ENCODE results near the gene NBL1. TPM values are rescaled to one million over a fixed set of nuclear protein-coding genes. Genes with fewer than 3 reads are reported as not detected.

NBL1 gene
- total and polyA plus RNA-seq, 4 donors: 62.1 to 427 (median 127) TPM

DNA sequence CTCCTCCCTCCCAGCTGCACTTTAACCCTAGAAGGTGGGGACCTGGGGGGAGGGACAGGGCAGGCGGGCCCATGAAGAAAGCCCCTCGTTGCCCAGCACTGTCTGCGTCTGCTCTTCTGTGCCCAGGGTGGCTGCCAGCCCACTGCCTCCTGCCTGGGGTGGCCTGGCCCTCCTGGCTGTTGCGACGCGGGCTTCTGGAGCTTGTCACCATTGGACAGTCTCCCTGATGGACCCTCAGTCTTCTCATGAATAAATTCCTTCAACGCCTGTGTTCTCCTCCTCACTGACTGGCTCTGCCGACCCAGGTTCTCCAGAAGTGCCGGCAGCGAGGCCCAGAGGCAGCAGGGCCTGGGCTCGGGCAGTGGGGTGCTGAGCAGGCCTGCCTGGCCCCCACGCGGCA, 14.1 kb downstream of the NBL1 start:
- WGBS (ENCODE audit: insufficient coverage): 84% methylated on average over 13 of the region's 13 CpGs

DNA sequence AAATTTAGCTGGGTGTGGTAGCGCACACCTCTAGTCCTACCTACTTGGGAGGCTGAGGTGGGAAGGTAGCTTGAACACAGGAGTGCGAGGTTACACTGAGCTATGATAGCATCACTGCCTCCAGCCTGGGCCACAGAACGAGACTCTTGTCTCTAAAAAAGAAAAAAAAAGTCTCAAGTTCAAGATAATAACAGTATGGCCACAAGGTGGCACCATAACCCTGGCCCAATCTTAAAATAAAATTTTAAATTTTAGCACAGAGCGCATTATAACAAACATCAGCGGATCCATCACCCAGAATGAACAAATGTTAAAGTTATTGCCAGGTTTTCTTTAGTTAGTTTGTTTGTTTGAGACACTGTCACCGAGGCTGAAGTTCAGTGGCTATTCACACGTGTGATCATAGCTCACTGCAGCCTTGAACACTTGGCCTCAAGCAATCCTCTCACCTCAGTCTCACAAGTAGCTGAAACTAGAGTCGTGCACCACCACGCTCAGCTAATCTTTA, 17.7 kb downstream of the NBL1 start:
- WGBS (ENCODE audit: insufficient coverage): 44% methylated on average over 3 of the region's 9 CpGs
- Histone ChIP-seq H3K27me3 (ENCODE audit: control insufficient read depth, insufficient read depth, low read length) (peaks cover 33% of the 10 kb centered on the region), H3K36me3 (ENCODE audit: control insufficient read depth, insufficient read depth, low read length) (peaks cover 18% of the 10 kb centered on the region), H3K27ac (ENCODE audit: low read depth, low read length) (no peak overlapping the region), H3K4me3 (ENCODE audit: low read depth, low read length) (no peak overlapping the region), H3K4me1 (ENCODE audit: control insufficient read depth, insufficient read depth, low read length) (peaks cover 40% of the 10 kb centered on the region), H3K9me3 (ENCODE audit: control insufficient read depth, insufficient read depth, low read length) (no peaks in the 10 kb centered on the region)
- DNase-seq (ENCODE audit: low read depth in 4 of 6, low spot score in 6 of 6): peak in 3 of 6 donors; percentile 52 to 90 (median 81)

More for the DNA sequence above, 14.1 kb downstream of the NBL1 start:
- no peaks in the 10 kb centered on the region for H3K9me3 ChIP-seq (ENCODE audit: control insufficient read depth, insufficient read depth, low read length)
- DNase-seq (ENCODE audit: low read depth in 4 of 6, low spot score in 6 of 6): no peak
- peaks cover 35% of the 10 kb centered on the region for H3K4me1 ChIP-seq (ENCODE audit: control insufficient read depth, insufficient read depth, low read length)
- H3K27me3 ChIP-seq (ENCODE audit: control insufficient read depth, insufficient read depth, low read length): peaks cover 5% of the 10 kb centered on the region
- H3K27ac ChIP-seq (ENCODE audit: low read depth, low read length): no peak overlapping the region
- no peak overlapping the region for H3K4me3 ChIP-seq (ENCODE audit: low read depth, low read length)
- H3K36me3 ChIP-seq (ENCODE audit: control insufficient read depth, insufficient read depth, low read length): peaks cover 34% of the 10 kb centered on the region

GRCh38 chr1:19662313-19662712, 18.2 kb downstream of the NBL1 start:
- Histone ChIP-seq H3K9me3 (ENCODE audit: control insufficient read depth, insufficient read depth, low read length) (no peaks in the 10 kb centered on the region), H3K4me3 (ENCODE audit: low read depth, low read length) (no peak overlapping the region), H3K36me3 (ENCODE audit: control insufficient read depth, insufficient read depth, low read length) (peaks cover 15% of the 10 kb centered on the region), H3K27ac (ENCODE audit: low read depth, low read length) (no peak overlapping the region), H3K4me1 (ENCODE audit: control insufficient read depth, insufficient read depth, low read length) (peaks cover 35% of the 10 kb centered on the region), H3K27me3 (ENCODE audit: control insufficient read depth, insufficient read depth, low read length) (peaks cover 33% of the 10 kb centered on the region)
- DNase-seq (ENCODE audit: low read depth in 4 of 6, low spot score in 6 of 6): no peak
- 55% methylated on average over 2 of the region's 3 CpGs for WGBS (ENCODE audit: insufficient coverage)

DNA sequence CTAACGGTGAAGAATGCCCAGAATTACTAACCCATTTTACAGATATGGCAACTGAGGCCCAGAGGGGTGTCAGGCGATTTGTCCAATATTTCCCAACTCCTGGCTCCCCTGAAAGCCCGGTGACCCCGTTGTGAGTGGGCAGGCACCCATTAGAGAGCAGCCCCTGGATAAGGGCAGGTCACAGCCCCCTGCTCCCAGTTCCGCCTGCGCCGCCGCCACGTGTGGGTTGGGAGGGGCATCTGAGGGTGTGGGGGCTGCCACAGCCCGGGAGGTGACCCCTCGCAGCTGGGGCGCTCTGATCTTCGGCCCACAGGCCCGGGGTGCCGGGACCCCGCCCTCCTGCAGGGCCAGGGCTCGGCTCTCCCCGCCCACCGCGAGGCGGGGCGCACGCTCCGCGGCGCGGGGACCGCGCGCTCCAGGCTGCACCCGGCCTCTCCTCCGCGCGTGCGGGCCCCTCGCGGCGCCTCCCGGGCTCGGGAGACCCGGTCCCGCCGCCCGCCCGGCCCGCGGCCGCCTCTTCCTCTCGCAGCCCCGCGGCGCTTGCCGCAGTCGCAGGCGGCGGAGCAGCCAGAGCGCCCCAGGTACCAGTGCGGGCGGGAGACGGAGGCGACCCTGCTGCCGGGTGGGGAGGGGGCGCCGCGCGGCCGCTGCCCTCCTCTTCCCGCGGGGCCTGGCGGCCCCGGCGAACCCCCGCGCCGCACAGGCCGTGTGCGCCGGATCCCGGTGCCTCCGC, 20.5 kb downstream of the NBL1 start, which contains the start of gene HTR6:
HTR6 (plus strand) TSS at position 423 of the 733 bp plus-strand sequence. CDS start 879 bp downstream, outside the sequence.
- Histone ChIP-seq H3K36me3 (ENCODE audit: control insufficient read depth, insufficient read depth, low read length) (no peaks in the 10 kb centered on the region), H3K4me3 (ENCODE audit: low read depth, low read length) (peak within 1 kb of the TSS; percentile 12), H3K4me1 (ENCODE audit: control insufficient read depth, insufficient read depth, low read length) (peaks cover 22% of the 10 kb centered on the region), H3K9me3 (ENCODE audit: control insufficient read depth, insufficient read depth, low read length) (no peaks in the 10 kb centered on the region), H3K27me3 (ENCODE audit: control insufficient read depth, insufficient read depth, low read length) (peaks cover 33% of the 10 kb centered on the region), H3K27ac (ENCODE audit: low read depth, low read length) (no peak within 1 kb of the TSS)
- WGBS (ENCODE audit: insufficient coverage): 2% methylated on average over 80 of the region's 80 CpGs
- DNase-seq (ENCODE audit: low read depth in 4 of 6, low spot score in 6 of 6): peak in 1 of 6 donors; percentile 44

DNA sequence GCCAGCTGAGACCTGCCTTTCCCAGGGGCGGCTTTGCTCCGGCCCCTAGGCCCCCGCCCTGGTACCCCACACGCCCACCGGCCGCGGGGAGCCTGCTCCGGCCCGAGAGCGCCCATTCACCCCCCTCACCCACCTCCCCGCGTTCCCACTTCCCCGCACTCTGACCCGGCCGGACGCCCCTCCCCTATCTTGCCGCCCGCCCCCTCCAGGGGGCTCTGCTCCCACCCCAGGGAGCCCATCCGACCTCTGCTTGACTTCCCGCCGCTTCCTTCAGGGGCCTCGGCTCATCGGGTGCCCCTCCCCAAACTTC, 21.0 kb downstream of the NBL1 start:
- peaks cover 33% of the 10 kb centered on the region for H3K27me3 ChIP-seq (ENCODE audit: control insufficient read depth, insufficient read depth, low read length)
- H3K9me3 ChIP-seq (ENCODE audit: control insufficient read depth, insufficient read depth, low read length): no peaks in the 10 kb centered on the region
- 1% methylated on average over 21 of the region's 23 CpGs for WGBS (ENCODE audit: insufficient coverage)
- no peak overlapping the region for H3K27ac ChIP-seq (ENCODE audit: low read depth, low read length)
- no peak for DNase-seq (ENCODE audit: low read depth in 4 of 6, low spot score in 6 of 6)
- H3K4me3 ChIP-seq (ENCODE audit: low read depth, low read length): no peak overlapping the region
- peaks cover 17% of the 10 kb centered on the region for H3K4me1 ChIP-seq (ENCODE audit: control insufficient read depth, insufficient read depth, low read length)
- no peaks in the 10 kb centered on the region for H3K36me3 ChIP-seq (ENCODE audit: control insufficient read depth, insufficient read depth, low read length)

GRCh38 chr1:19665496-19666465, 21.7 kb downstream of the NBL1 start:
- DNase-seq (ENCODE audit: low read depth in 4 of 6, low spot score in 6 of 6): no peak
- Histone ChIP-seq H3K9me3 (ENCODE audit: control insufficient read depth, insufficient read depth, low read length) (no peaks in the 10 kb centered on the region), H3K27me3 (ENCODE audit: control insufficient read depth, insufficient read depth, low read length) (peaks cover 33% of the 10 kb centered on the region), H3K4me3 (ENCODE audit: low read depth, low read length) (no peak overlapping the region), H3K36me3 (ENCODE audit: control insufficient read depth, insufficient read depth, low read length) (no peaks in the 10 kb centered on the region), H3K4me1 (ENCODE audit: control insufficient read depth, insufficient read depth, low read length) (peaks cover 17% of the 10 kb centered on the region), H3K27ac (ENCODE audit: low read depth, low read length) (no peak overlapping the region)
- WGBS (ENCODE audit: insufficient coverage): 13% methylated on average over 82 of the region's 84 CpGs

GRCh38 chr1:19668888-19669287, 24.8 kb downstream of the NBL1 start:
- no peak overlapping the region for H3K4me3 ChIP-seq (ENCODE audit: low read depth, low read length)
- no peaks in the 10 kb centered on the region for H3K36me3 ChIP-seq (ENCODE audit: control insufficient read depth, insufficient read depth, low read length)
- no peaks in the 10 kb centered on the region for H3K9me3 ChIP-seq (ENCODE audit: control insufficient read depth, insufficient read depth, low read length)
- DNase-seq (ENCODE audit: low read depth in 4 of 6, low spot score in 6 of 6): no peak
- WGBS (ENCODE audit: insufficient coverage): 100% methylated on average over 2 of the region's 8 CpGs
- H3K27ac ChIP-seq (ENCODE audit: low read depth, low read length): no peak overlapping the region
- H3K4me1 ChIP-seq (ENCODE audit: control insufficient read depth, insufficient read depth, low read length): peaks cover 17% of the 10 kb centered on the region
- peaks cover 29% of the 10 kb centered on the region for H3K27me3 ChIP-seq (ENCODE audit: control insufficient read depth, insufficient read depth, low read length)

- H3K9me3 ChIP-seq (ENCODE audit: control insufficient read depth, insufficient read depth, low read length): no peaks in the 10 kb centered on the region
- H3K4me3 ChIP-seq (ENCODE audit: low read depth, low read length): no peak overlapping the region
- DNase-seq (ENCODE audit: low read depth in 4 of 6, low spot score in 6 of 6): no peak
- H3K36me3 ChIP-seq (ENCODE audit: control insufficient read depth, insufficient read depth, low read length): no peaks in the 10 kb centered on the region
- H3K27me3 ChIP-seq (ENCODE audit: control insufficient read depth, insufficient read depth, low read length): peaks cover 14% of the 10 kb centered on the region
- 90% methylated on average over 2 of the region's 4 CpGs for WGBS (ENCODE audit: insufficient coverage)
- H3K27ac ChIP-seq (ENCODE audit: low read depth, low read length): no peak overlapping the region
- H3K4me1 ChIP-seq (ENCODE audit: control insufficient read depth, insufficient read depth, low read length): peaks cover 5% of the 10 kb centered on the region
Observed at GRCh38 chr1:19670787-19671186, 26.7 kb downstream of the NBL1 start.

DNA sequence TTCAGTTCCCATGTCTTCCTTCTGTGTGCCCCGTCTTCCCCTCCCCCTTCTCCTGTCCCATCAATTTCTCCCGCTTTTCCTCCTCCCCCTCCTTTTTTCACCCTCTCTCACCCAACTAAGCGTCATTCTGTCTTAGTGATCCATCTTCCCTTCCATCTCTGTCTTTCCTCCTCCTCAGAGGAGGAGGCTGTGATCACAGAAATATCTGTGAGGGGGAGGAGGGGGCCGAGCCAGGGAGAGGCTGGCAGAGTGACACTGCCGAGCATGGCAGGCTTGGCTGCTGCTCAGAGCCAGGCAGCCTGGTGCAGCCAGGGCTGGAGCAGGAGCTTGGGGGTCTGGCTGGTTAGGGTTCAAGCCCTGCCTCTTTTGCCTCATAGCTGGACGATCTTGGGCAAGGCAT, 28.1 kb downstream of the NBL1 start:
- no peak overlapping the region for H3K27ac ChIP-seq (ENCODE audit: low read depth, low read length)
- DNase-seq (ENCODE audit: low read depth in 4 of 6, low spot score in 6 of 6): no peak

More for the DNA sequence above, 28.1 kb downstream of the NBL1 start:
- Histone ChIP-seq H3K9me3 (ENCODE audit: control insufficient read depth, insufficient read depth, low read length) (no peaks in the 10 kb centered on the region), H3K36me3 (ENCODE audit: control insufficient read depth, insufficient read depth, low read length) (no peaks in the 10 kb centered on the region), H3K4me1 (ENCODE audit: control insufficient read depth, insufficient read depth, low read length) (peaks cover 5% of the 10 kb centered on the region), H3K27me3 (ENCODE audit: control insufficient read depth, insufficient read depth, low read length) (peaks cover 5% of the 10 kb centered on the region), H3K4me3 (ENCODE audit: low read depth, low read length) (no peak overlapping the region)
- WGBS (ENCODE audit: insufficient coverage): 41% methylated on average over 4 of the region's 6 CpGs
